DND-41 (cell line): ENCODE results near the gene LCN12.

Experiments
- ATAC-seq: fragments of 200-7000 bp; cut with Tn5 transposase; 3 replicates; pipeline ENCODE4 v1.9.1; 2021; ENCODE audit warnings: low read depth; ENCODE audit not compliant: insufficient read depth
- DNase-seq: peaks from one replicate; pipeline ENCODE4 v3.0.0-alpha.2; 2020
- H2AFZ ChIP-seq: 2 replicates; pipeline ENCODE4 v1.6.0; 2012; ENCODE audit warnings: low read depth, low read length
- H3K27ac ChIP-seq: 2 replicates; pipeline ENCODE4 v1.5.1; 2012; ENCODE audit warnings: low read length, inconsistent platforms
- H3K27me3 ChIP-seq: fragments of 200-600 bp; sonication (generic); 2 replicates; pipeline ENCODE4 v1.6.0; 2012; ENCODE audit warnings: low read length, mild to moderate bottlenecking, inconsistent platforms; ENCODE audit not compliant: insufficient read depth, poor library complexity
- H3K36me3 ChIP-seq: 2 replicates; pipeline ENCODE4 v1.5.1; 2012; ENCODE audit warnings: low read length, inconsistent platforms; ENCODE audit not compliant: insufficient read depth
- H3K4me1 ChIP-seq: 2 replicates; pipeline ENCODE4 v1.5.1; 2012; ENCODE audit warnings: mild to moderate bottlenecking, low read length; ENCODE audit not compliant: insufficient read depth
- H3K4me2 ChIP-seq: 2 replicates; pipeline ENCODE4 v1.6.0; 2012; ENCODE audit warnings: mild to moderate bottlenecking, moderate library complexity, low read length, inconsistent platforms; ENCODE audit not compliant: insufficient read depth
- H3K4me3 ChIP-seq, 2 experiments: fragments of 200-600 bp in 1 of 2; shearing (Covaris generic) in 1 of 2; 2 replicates each; pipeline ENCODE4 v1.5.1; 2012 to 2016; ENCODE audit warnings: inconsistent platforms in 2 of 2, low read length in 2 of 2, mild to moderate bottlenecking in 2 of 2, low read depth in 1 of 2, moderate library complexity in 1 of 2
- H3K79me2 ChIP-seq: 2 replicates; pipeline ENCODE4 v1.6.0; 2012; ENCODE audit warnings: low read length, inconsistent platforms; ENCODE audit not compliant: insufficient read depth
- H3K9ac ChIP-seq: 2 replicates; pipeline ENCODE4 v1.6.0; 2012; ENCODE audit warnings: low read depth, mild to moderate bottlenecking, inconsistent platforms, low read length, moderate library complexity
- H3K9me3 ChIP-seq: 2 replicates; pipeline ENCODE4 v1.5.1; 2012; ENCODE audit warnings: low read length, moderate library complexity, mild to moderate bottlenecking, inconsistent platforms; ENCODE audit not compliant: insufficient read depth, severe bottlenecking
- H4K20me1 ChIP-seq: 2 replicates; pipeline ENCODE4 v1.6.0; 2012; ENCODE audit warnings: low read length; ENCODE audit not compliant: insufficient read depth
- EZH2 ChIP-seq: IDR thresholded peaks from 3 replicates; pipeline ENCODE4 v1.6.1; 2012; ENCODE audit warnings: borderline replicate concordance, low read depth, mild to moderate bottlenecking, moderate library complexity, low read length, inconsistent platforms; ENCODE audit not compliant: severe bottlenecking
- TF ChIP-seq, protein P1 (sequence below): IDR thresholded peaks from 2 replicates; pipeline ENCODE4 v1.5.1; 2012; ENCODE audit warnings: borderline replicate concordance, low read length, moderate library complexity, mild to moderate bottlenecking; ENCODE audit not compliant: poor library complexity, severe bottlenecking; ENCODE audit errors: extremely low read depth

The LCN12 gene

DNA sequence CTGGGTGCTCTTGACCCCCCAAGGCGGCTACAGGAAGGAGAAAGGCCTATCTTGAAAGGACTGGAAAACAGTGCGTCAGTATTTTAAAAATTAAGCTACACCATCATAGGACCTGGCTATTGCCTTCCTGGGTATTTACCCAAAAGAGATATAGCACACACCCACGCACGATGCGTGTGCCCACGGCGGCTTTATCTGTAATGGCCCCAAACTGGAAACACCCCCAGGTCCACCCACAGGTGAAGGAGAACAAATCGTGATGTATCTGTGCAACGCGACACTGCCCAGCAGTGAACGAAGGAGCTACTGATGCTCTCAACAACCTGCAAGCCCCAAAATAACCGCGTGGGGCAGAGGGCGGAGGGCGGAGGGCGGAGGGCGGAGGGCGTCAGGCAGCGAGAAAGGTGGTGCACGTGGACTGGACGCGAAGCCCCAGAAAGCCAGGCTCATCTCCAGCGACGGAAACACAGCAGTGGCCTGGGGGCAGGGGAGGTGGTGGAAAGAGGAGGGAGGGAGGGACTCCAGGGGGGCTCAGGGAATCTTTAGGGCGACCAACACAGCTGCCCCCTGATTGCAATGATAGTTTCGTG lies 12.9 kb downstream of the LCN12 start:
- H4K20me1 ChIP-seq = no peaks in the 10 kb centered on the region
- no peaks in the 10 kb centered on the region for H3K79me2 ChIP-seq
- TF ChIP-seq, protein P1, sequence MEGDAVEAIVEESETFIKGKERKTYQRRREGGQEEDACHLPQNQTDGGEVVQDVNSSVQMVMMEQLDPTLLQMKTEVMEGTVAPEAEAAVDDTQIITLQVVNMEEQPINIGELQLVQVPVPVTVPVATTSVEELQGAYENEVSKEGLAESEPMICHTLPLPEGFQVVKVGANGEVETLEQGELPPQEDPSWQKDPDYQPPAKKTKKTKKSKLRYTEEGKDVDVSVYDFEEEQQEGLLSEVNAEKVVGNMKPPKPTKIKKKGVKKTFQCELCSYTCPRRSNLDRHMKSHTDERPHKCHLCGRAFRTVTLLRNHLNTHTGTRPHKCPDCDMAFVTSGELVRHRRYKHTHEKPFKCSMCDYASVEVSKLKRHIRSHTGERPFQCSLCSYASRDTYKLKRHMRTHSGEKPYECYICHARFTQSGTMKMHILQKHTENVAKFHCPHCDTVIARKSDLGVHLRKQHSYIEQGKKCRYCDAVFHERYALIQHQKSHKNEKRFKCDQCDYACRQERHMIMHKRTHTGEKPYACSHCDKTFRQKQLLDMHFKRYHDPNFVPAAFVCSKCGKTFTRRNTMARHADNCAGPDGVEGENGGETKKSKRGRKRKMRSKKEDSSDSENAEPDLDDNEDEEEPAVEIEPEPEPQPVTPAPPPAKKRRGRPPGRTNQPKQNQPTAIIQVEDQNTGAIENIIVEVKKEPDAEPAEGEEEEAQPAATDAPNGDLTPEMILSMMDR = no peak
- TF ChIP-seq EZH2 = no peak
- no peak overlapping the region for H2AFZ ChIP-seq
- H3K4me3 ChIP-seq = no peak overlapping the region
- no peaks in the 10 kb centered on the region for H3K9me3 ChIP-seq
- H3K4me2 ChIP-seq = no peak overlapping the region
- DNase-seq = no peak
- H3K4me1 ChIP-seq = peaks cover 9% of the 10 kb centered on the region
- no peak overlapping the region for H3K27ac ChIP-seq
- ATAC-seq = no peak
- peaks cover 8% of the 10 kb centered on the region for H3K27me3 ChIP-seq
- no peaks in the 10 kb centered on the region for H3K36me3 ChIP-seq
- H3K9ac ChIP-seq = no peak overlapping the region

DNA sequence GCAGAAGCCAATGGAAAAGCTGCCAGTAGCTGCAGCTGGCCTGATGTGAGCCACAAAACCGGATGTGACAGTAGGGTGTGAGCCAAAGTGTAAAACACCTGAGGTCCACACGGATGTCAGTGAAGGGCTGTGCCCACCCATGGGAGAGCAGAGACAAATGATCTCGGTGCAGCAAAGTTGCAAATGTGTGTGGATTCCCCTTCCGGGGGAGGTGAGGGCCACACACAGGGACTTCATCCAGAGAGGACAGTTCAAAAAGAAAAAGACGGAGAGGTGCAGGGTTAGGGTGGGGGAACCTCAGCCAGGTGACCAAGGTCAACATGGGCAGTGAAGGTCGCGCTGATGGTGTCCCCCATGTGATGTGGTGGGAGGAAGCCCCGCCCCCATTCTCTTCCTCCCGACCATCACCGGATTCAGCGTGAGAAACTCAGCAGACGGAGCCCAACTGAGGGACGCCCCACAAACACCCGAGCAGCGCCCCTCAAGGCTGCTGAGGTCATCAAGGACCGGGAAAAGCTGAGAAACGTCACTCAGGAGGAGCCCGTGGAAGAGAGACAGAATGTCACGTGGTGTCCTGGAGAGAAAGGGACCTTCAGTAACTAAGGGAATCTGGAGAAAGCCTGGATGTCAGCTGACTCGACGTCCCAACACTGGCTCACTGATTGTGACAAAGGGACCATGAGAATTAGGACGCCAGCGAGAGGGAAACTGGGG lies 13.9 kb downstream of the LCN12 start:
- Histone ChIP-seq H3K27ac (no peak overlapping the region), H4K20me1 (no peaks in the 10 kb centered on the region), H3K9me3 (no peaks in the 10 kb centered on the region), H2AFZ (no peak overlapping the region), H3K36me3 (no peaks in the 10 kb centered on the region), H3K4me2 (0 out of 2 replicates have a peak overlapping the region, but pooled peaks have one; percentile 12), H3K27me3 (peaks cover 8% of the 10 kb centered on the region), H3K79me2 (no peaks in the 10 kb centered on the region), H3K4me1 (peaks cover 9% of the 10 kb centered on the region), H3K9ac (no peak overlapping the region), H3K4me3 (no peak overlapping the region)
- TF ChIP-seq, protein P1 = no peak
- TF ChIP-seq EZH2 = no peak
- ATAC-seq (peak; percentile 71), DNase-seq (peak; percentile 54)

DNA sequence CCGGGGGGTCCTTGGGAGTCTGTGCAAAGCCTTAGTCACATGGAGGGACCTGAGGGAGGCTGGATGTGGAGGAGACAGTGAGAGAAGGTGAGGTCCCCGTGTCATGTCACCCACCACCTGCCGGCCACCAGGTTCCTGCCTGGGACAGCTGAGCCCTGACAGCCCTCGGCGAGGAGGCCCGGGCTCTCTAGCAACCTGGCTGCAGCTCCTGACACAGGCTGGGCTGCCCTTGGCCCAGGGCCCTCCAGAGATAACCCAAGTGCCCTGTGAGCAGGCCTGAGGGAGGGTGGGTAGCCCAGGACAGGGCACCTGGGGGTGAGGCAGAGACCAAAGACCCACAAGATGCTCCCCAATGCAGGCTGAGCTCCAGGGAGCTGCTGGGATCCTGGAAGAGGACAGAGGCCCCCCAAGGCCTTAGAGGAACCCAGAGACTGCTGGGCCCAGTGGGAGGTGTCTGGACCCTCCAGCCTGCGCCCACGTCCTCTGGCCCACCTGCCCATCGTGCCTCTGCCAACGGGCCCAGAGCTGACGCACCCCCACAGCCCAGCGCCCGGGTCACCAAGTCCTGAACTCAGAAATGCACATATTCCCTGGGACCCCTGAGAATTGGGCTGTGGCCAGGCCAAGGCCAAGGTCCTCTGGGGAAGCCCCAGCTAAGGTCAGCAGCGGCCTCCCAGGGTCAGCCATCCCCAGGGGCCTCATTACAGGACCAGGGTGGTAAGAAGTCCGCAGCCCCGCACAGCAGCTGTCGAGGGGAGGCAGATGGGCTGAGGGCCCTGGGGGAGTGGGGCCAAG lies 16.5 kb downstream of the LCN12 start:
- Histone ChIP-seq H3K9me3 (no peaks in the 10 kb centered on the region), H3K4me2 (no peak overlapping the region), H3K4me1 (peaks cover 9% of the 10 kb centered on the region), H3K27me3 (peaks cover 8% of the 10 kb centered on the region), H2AFZ (no peak overlapping the region), H3K9ac (no peak overlapping the region), H3K79me2 (no peaks in the 10 kb centered on the region), H3K27ac (no peak overlapping the region), H3K4me3 (no peak overlapping the region), H4K20me1 (no peaks in the 10 kb centered on the region), H3K36me3 (no peaks in the 10 kb centered on the region)
- no peak for DNase-seq
- ATAC-seq = no peak
- no peak for TF ChIP-seq EZH2
- TF ChIP-seq, protein P1 = no peak
